ENCODE measurements around the gene CDK10. TPM values are rescaled to one million over a fixed set of nuclear protein-coding genes. Genes with fewer than 3 reads are reported as not detected.

Gene CDK10
- total RNA-seq, 1 donor from 2014 or later = 83.2 TPM

DNA sequence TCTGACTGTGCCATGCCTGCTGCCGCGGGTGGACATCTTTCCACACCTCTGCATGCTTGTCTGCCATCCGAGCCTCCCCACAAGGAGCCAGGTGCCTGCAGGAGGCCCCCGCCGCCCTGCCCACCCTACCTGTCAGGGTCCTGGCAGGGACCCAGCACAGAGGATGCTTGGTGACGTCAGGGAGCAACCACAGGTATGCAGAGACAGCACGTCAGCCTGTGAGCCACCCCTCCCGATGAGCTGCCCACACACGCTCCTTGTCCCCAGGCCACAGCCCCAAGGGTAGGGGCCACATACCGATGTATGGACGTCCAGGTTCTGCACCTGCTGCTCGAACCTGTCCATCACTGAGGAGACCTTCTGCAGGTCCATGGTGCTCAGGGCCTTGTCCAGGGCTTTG, 39.6 kb upstream of the CDK10 start:
- TF ChIP-seq, protein P1, sequence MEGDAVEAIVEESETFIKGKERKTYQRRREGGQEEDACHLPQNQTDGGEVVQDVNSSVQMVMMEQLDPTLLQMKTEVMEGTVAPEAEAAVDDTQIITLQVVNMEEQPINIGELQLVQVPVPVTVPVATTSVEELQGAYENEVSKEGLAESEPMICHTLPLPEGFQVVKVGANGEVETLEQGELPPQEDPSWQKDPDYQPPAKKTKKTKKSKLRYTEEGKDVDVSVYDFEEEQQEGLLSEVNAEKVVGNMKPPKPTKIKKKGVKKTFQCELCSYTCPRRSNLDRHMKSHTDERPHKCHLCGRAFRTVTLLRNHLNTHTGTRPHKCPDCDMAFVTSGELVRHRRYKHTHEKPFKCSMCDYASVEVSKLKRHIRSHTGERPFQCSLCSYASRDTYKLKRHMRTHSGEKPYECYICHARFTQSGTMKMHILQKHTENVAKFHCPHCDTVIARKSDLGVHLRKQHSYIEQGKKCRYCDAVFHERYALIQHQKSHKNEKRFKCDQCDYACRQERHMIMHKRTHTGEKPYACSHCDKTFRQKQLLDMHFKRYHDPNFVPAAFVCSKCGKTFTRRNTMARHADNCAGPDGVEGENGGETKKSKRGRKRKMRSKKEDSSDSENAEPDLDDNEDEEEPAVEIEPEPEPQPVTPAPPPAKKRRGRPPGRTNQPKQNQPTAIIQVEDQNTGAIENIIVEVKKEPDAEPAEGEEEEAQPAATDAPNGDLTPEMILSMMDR (IDR thresholded peaks at IDR 0.05; ENCODE audit: unreplicated experiment) = no peak
- H3K4me1 Mint-ChIP-seq (ENCODE audit: unreplicated experiment) = peaks cover 10% of the 10 kb centered on the region

DNA sequence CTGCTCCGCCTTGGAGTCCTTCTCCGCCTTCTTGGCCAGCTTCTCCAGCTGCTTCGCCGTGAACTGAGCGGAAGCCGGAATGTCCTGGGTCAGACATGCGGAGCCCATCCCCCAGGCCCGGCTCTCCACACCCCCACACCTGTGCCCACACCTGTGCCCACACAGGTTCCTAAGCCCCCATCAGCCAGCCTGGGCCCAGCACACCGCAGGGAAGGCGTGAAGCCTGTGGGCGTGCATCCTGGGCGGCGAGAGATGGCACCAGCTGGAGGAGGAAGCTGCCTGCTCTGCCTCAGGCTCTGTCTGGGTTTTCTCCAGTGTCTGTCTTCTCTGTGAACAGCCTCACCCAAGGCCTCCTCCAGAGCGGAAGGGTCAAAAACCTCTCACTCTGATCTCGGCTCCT, 34.9 kb upstream of the CDK10 start:
- no peak for DNase-seq (ENCODE audit: low spot score)
- H3K4me3 Mint-ChIP-seq (ENCODE audit: unreplicated experiment) = no peak overlapping the region
- H3K9me3 Mint-ChIP-seq (ENCODE audit: unreplicated experiment) = no peaks in the 10 kb centered on the region
- peaks cover 2% of the 10 kb centered on the region for H3K4me1 Mint-ChIP-seq (ENCODE audit: unreplicated experiment)
- peaks cover 22% of the 10 kb centered on the region for H3K36me3 Mint-ChIP-seq (ENCODE audit: low read depth, unreplicated experiment)
- no peak overlapping the region for H3K27ac Mint-ChIP-seq (ENCODE audit: unreplicated experiment)
- TF ChIP-seq, protein P1 (IDR thresholded peaks at IDR 0.05; ENCODE audit: unreplicated experiment) = no peak
- peaks cover 5% of the 10 kb centered on the region for H3K27me3 Mint-ChIP-seq (ENCODE audit: unreplicated experiment)

More for the DNA sequence above, 39.6 kb upstream of the CDK10 start:
- Mint-ChIP-seq H3K9me3 (ENCODE audit: unreplicated experiment) (no peaks in the 10 kb centered on the region), H3K36me3 (ENCODE audit: low read depth, unreplicated experiment) (peaks cover 36% of the 10 kb centered on the region), H3K4me3 (ENCODE audit: unreplicated experiment) (no peak overlapping the region), H3K27me3 (ENCODE audit: unreplicated experiment) (peaks cover 13% of the 10 kb centered on the region), H3K27ac (ENCODE audit: unreplicated experiment) (no peak overlapping the region)
- no peak for DNase-seq (ENCODE audit: low spot score)

DNA sequence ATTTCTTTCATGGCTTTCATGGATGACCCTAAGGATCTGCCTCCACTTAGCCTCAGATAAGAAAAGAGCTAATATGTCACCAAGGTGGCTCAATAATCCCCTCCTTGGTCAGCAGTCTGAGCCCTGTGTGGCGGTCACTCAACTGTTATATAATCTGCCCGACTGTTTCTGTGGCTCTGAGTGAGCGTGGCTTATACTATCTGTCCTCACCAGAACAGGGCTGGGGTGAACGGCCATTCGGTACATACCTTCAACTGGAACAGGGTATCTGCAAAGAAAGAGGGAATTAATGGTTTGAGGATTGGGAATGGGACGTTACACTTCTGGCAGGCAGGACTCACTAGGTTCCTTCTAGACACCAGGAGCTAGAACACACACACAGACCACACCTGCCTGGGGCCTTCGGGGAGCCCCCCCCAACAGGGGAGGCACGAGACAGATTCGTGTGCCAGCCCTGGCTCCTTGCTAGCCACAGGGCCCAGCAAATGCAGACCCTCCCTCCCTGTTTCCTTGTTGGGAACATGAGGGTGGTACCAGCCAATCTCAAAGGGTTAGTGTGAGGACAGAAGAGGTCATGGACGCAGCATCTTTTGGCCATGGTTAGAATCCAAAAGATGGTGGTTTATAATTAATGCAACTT, 32.7 kb upstream of the CDK10 start:
- peaks cover 8% of the 10 kb centered on the region for H3K27me3 Mint-ChIP-seq (ENCODE audit: unreplicated experiment)
- no peaks in the 10 kb centered on the region for H3K9me3 Mint-ChIP-seq (ENCODE audit: unreplicated experiment)
- DNase-seq (ENCODE audit: low spot score) = no peak
- H3K36me3 Mint-ChIP-seq (ENCODE audit: low read depth, unreplicated experiment) = peaks cover 24% of the 10 kb centered on the region
- TF ChIP-seq, protein P1 (IDR thresholded peaks at IDR 0.05; ENCODE audit: unreplicated experiment) = no peak
- peaks cover 7% of the 10 kb centered on the region for H3K4me1 Mint-ChIP-seq (ENCODE audit: unreplicated experiment)
- peak overlapping the region; percentile 61 for H3K27ac Mint-ChIP-seq (ENCODE audit: unreplicated experiment)
- H3K4me3 Mint-ChIP-seq (ENCODE audit: unreplicated experiment) = peak overlapping the region; percentile 42

DNA sequence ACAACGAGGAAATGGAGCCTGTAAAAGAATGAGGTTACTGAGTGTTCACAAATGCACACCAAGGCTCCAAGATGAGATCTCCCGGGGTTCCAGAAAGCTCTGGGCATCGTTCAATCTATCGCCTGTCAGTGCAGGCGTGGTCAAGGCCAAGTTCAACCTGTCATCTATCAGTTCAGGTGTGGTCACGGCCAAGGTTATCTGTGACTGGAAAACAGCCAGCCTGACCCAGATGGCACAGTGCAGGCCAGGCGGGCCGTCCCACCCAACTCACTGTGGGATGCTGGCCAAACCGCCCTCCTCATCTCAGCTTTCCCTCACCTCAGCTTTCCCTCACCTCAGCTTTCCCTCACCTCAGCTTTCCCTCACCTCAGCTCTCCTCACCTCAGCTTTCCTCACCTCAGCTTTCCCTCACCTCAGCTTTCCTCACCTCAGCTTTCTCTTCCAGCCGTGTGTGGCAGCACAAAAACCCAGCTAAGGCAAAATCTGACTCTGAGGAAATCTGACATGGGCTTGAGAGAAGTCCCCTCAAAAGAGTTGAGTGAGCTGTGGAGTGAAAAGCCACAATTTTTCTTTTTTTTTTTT, 31.3 kb upstream of the CDK10 start:
- H3K36me3 Mint-ChIP-seq (ENCODE audit: low read depth, unreplicated experiment) = peaks cover 26% of the 10 kb centered on the region
- H3K27ac Mint-ChIP-seq (ENCODE audit: unreplicated experiment) = no peak overlapping the region
- no peaks in the 10 kb centered on the region for H3K9me3 Mint-ChIP-seq (ENCODE audit: unreplicated experiment)
- peaks cover 10% of the 10 kb centered on the region for H3K27me3 Mint-ChIP-seq (ENCODE audit: unreplicated experiment)
- TF ChIP-seq, protein P1 (IDR thresholded peaks at IDR 0.05; ENCODE audit: unreplicated experiment) = no peak
- no peak for DNase-seq (ENCODE audit: low spot score)
- H3K4me1 Mint-ChIP-seq (ENCODE audit: unreplicated experiment) = peaks cover 8% of the 10 kb centered on the region
- peak overlapping the region; percentile 87 for H3K4me3 Mint-ChIP-seq (ENCODE audit: unreplicated experiment)

DNA sequence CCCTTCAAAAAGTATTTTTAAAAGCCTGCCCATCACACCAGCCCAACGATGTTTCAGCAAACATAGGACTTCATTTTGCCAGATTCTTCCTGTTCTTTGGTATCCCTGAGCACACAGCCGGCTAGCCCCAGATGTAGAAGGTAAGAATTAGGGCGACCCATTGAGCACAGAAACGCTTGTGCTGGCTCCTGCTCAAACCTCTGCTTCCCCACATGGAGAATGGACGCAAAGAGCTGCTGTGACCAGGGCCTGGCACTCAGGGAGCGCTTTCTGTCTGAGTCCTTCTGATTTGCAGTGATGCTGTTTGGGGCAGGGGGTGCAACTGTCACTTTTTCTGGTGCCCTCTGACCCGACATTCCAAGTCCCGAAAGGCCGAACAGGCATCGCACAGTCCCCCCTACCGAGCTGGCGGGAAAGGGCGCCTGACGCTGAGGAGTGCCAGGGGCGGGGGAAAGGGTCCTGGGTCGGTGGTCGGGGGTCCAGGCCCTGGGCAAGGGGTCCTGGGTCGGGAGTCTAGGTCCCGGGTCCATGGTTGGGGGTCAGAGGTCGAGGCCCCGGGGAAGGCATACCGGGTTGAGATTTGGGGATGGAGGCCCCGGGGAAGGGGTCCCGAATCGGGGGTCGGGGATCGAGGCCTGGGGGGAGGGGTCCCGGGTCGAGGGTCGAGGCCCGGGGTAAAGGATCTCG, 29.9 kb upstream of the CDK10 start:
- Mint-ChIP-seq H3K27me3 (ENCODE audit: unreplicated experiment) (peaks cover 12% of the 10 kb centered on the region), H3K4me3 (ENCODE audit: unreplicated experiment) (peak overlapping the region; percentile 87)
- no peak for DNase-seq (ENCODE audit: low spot score)

More for the DNA sequence above, 29.9 kb upstream of the CDK10 start:
- Mint-ChIP-seq H3K4me1 (ENCODE audit: unreplicated experiment) (peaks cover 8% of the 10 kb centered on the region), H3K27ac (ENCODE audit: unreplicated experiment) (peak overlapping the region; percentile 72), H3K9me3 (ENCODE audit: unreplicated experiment) (no peaks in the 10 kb centered on the region), H3K36me3 (ENCODE audit: low read depth, unreplicated experiment) (peaks cover 32% of the 10 kb centered on the region)
- TF ChIP-seq, protein P1 (IDR thresholded peaks at IDR 0.05; ENCODE audit: unreplicated experiment) = no peak
